Measurements from ENCODE around the gene CPB2. TPM values are rescaled to one million over a fixed set of nuclear protein-coding genes. Genes with fewer than 3 reads are reported as not detected.

CPB2 gene
- total RNA-seq, 2 donors from 2014 or later: not detected

- Mint-ChIP-seq H3K27ac (no peak overlapping the region), H3K36me3 (no peaks in the 10 kb centered on the region), H3K9me3 (no peaks in the 10 kb centered on the region)
- no peak for ATAC-seq
- no peak for DNase-seq (ENCODE audit: low spot score in 2 of 2)
Measured at GRCh38 chr13:46085737-46086136, 19.1 kb downstream of the CPB2 start.

- ATAC-seq: no peak
- DNase-seq (ENCODE audit: low spot score in 2 of 2): no peak
- no peaks in the 10 kb centered on the region for H3K36me3 Mint-ChIP-seq
- no peak overlapping the region for H3K27ac Mint-ChIP-seq
- H3K9me3 Mint-ChIP-seq: no peaks in the 10 kb centered on the region
Measured at GRCh38 chr13:46082324-46082723, 22.5 kb downstream of the CPB2 start.

- Mint-ChIP-seq H3K9me3 (no peaks in the 10 kb centered on the region), H3K27ac (no peak overlapping the region), H3K36me3 (no peaks in the 10 kb centered on the region)
- ATAC-seq (peak in 1 of 2 donors; percentile 40), DNase-seq (ENCODE audit: low spot score in 2 of 2) (no peak)
Measured at GRCh38 chr13:46079770-46080169, 25.1 kb downstream of the CPB2 start.

GRCh38 chr13:46077265-46077664, 27.6 kb downstream of the CPB2 start:
- no peak for ATAC-seq
- no peaks in the 10 kb centered on the region for H3K36me3 Mint-ChIP-seq
- no peaks in the 10 kb centered on the region for H3K9me3 Mint-ChIP-seq
- no peak overlapping the region for H3K27ac Mint-ChIP-seq
- DNase-seq (ENCODE audit: low spot score in 2 of 2): no peak

- Mint-ChIP-seq H3K27ac (no peak overlapping the region), H3K36me3 (no peaks in the 10 kb centered on the region), H3K9me3 (no peaks in the 10 kb centered on the region)
- ATAC-seq (no peak), DNase-seq (ENCODE audit: low spot score in 2 of 2) (no peak)
Measured at GRCh38 chr13:46076827-46077226, 28.0 kb downstream of the CPB2 start.

GRCh38 chr13:46075811-46076210, 29.0 kb downstream of the CPB2 start:
- ATAC-seq: no peak
- Mint-ChIP-seq H3K27ac (no peak overlapping the region), H3K36me3 (no peaks in the 10 kb centered on the region), H3K9me3 (no peaks in the 10 kb centered on the region)
- DNase-seq (ENCODE audit: low spot score in 2 of 2): no peak

GRCh38 chr13:46071590-46072249, 33.1 kb downstream of the CPB2 start:
- no peaks in the 10 kb centered on the region for H3K36me3 Mint-ChIP-seq
- DNase-seq (ENCODE audit: low spot score in 2 of 2) (no peak), ATAC-seq (no peak)
- H3K9me3 Mint-ChIP-seq: no peaks in the 10 kb centered on the region
- H3K27ac Mint-ChIP-seq: no peak overlapping the region

GRCh38 chr13:46063292-46063691, 41.5 kb downstream of the CPB2 start:
- Mint-ChIP-seq H3K27ac (no peak overlapping the region), H3K36me3 (no peaks in the 10 kb centered on the region), H3K9me3 (peaks cover 0 to 3% of the 10 kb centered on the region in 2 donors)
- DNase-seq (ENCODE audit: low spot score in 2 of 2) (no peak), ATAC-seq (no peak)

GRCh38 chr13:46062185-46062584, 42.6 kb downstream of the CPB2 start:
- Mint-ChIP-seq H3K9me3 (peaks cover 0 to 3% of the 10 kb centered on the region in 2 donors), H3K36me3 (no peaks in the 10 kb centered on the region), H3K27ac (no peak overlapping the region)
- DNase-seq (ENCODE audit: low spot score in 2 of 2) (no peak), ATAC-seq (no peak)

- DNase-seq (ENCODE audit: low spot score in 2 of 2) (no peak), ATAC-seq (no peak)
- H3K36me3 Mint-ChIP-seq: no peaks in the 10 kb centered on the region
- no peak overlapping the region for H3K27ac Mint-ChIP-seq
- peaks cover 0 to 3% of the 10 kb centered on the region in 2 donors for H3K9me3 Mint-ChIP-seq
Measured at GRCh38 chr13:46059405-46059804, 45.4 kb downstream of the CPB2 start.

- ATAC-seq (no peak), DNase-seq (ENCODE audit: low spot score in 2 of 2) (no peak)
- no peak overlapping the region for H3K27ac Mint-ChIP-seq
- H3K36me3 Mint-ChIP-seq: no peaks in the 10 kb centered on the region
- peaks cover 0 to under 1% of the 10 kb centered on the region in 2 donors for H3K9me3 Mint-ChIP-seq
Measured at GRCh38 chr13:46058268-46058667, 46.6 kb downstream of the CPB2 start.

GRCh38 chr13:46057256-46058015, 47.4 kb downstream of the CPB2 start:
- no peak for ATAC-seq
- DNase-seq (ENCODE audit: low spot score in 2 of 2): no peak
- H3K27ac Mint-ChIP-seq: no peak overlapping the region
- peaks cover 0 to 5% of the 10 kb centered on the region in 2 donors for H3K36me3 Mint-ChIP-seq
- H3K9me3 Mint-ChIP-seq: no peaks in the 10 kb centered on the region

GRCh38 chr13:46053162-46054012, 51.4 kb downstream of the CPB2 start:
- no peak for ATAC-seq
- H3K9me3 Mint-ChIP-seq: no peaks in the 10 kb centered on the region
- H3K27ac Mint-ChIP-seq: peak overlapping the region; percentile 95 to 98
- no peak for DNase-seq (ENCODE audit: low spot score in 2 of 2)
- peaks cover 0 to 5% of the 10 kb centered on the region in 2 donors for H3K36me3 Mint-ChIP-seq

- Mint-ChIP-seq H3K27ac (peak within 1 kb of the TSS; percentile 95 to 98), H3K9me3 (no peaks in the 10 kb centered on the region), H3K36me3 (peaks cover 0 to 5% of the 10 kb centered on the region in 2 donors)
- ATAC-seq (peak; percentile 100), DNase-seq (ENCODE audit: low spot score in 2 of 2) (peak; percentile 84 to 89)
Measured at GRCh38 chr13:46052319-46053161, 52.3 kb downstream of the CPB2 start, which contains the start of gene ZC3H13. Gene ZC3H13 (minus strand): TSS chr13:46052746. CDS start chr13:46045507, 7,239 bp downstream.

GRCh38 chr13:46051968-46052318, 52.9 kb downstream of the CPB2 start:
- Mint-ChIP-seq H3K9me3 (no peaks in the 10 kb centered on the region), H3K27ac (peak overlapping the region; percentile 95 to 98), H3K36me3 (peaks cover 0 to 5% of the 10 kb centered on the region in 2 donors)
- DNase-seq (ENCODE audit: low spot score in 2 of 2): no peak
- peak in 1 of 2 donors; percentile 14 for ATAC-seq

GRCh38 chr13:46050771-46051170, 54.1 kb downstream of the CPB2 start:
- no peaks in the 10 kb centered on the region for H3K9me3 Mint-ChIP-seq
- no peak overlapping the region for H3K27ac Mint-ChIP-seq
- ATAC-seq (no peak), DNase-seq (ENCODE audit: low spot score in 2 of 2) (no peak)
- H3K36me3 Mint-ChIP-seq: peaks cover 0 to 5% of the 10 kb centered on the region in 2 donors
